Muscle of leg (tissue), 11 donors: ENCODE data around the gene HNRNPDL. TPM values are rescaled to one million over a fixed set of nuclear protein-coding genes. Genes with fewer than 3 reads are reported as not detected.
"Not testable (repeated sequence)": the region's sequence is repeated elsewhere in the genome, so short reads cannot be mapped to it uniquely, and the experiment has no call there.

Source experiments
- DNase-seq: peaks from one replicate; pipeline ENCODE4 v3.0.0; 2013
- H3K27ac ChIP-seq: one replicate; pipeline ENCODE4 v1.5.1; 2013; ENCODE audit warnings: mild to moderate bottlenecking, low read length, control low read depth
- H3K27me3 ChIP-seq: one replicate; pipeline ENCODE4 v1.6.1; 2013; ENCODE audit warnings: low read length; ENCODE audit not compliant: control insufficient read depth, insufficient read depth
- H3K36me3 ChIP-seq: one replicate; pipeline ENCODE4 v1.6.1; 2013; ENCODE audit warnings: low read length; ENCODE audit not compliant: control insufficient read depth, insufficient read depth
- H3K4me1 ChIP-seq: one replicate; pipeline ENCODE4 v1.6.1; 2013; ENCODE audit warnings: low read length; ENCODE audit not compliant: control insufficient read depth, insufficient read depth
- H3K4me3 ChIP-seq: one replicate; pipeline ENCODE4 v1.5.1; 2013; ENCODE audit warnings: low read length, control low read depth
- H3K9me3 ChIP-seq: replicated peaks from 2 replicates; pipeline ENCODE4 v1.6.1; 2013; ENCODE audit warnings: low read depth, low read length; ENCODE audit not compliant: control insufficient read depth
- WGBS: methylation state at CpG from one replicate; pipeline ENCODE4 v1.1.5; 2013; ENCODE audit warnings: missing lambda C conversion rate; ENCODE audit not compliant: insufficient coverage; 5-methylcytosine and 5-hydroxymethylcytosine counted together
- polyA plus RNA-seq, 8 donors: library from polyadenylated mRNA; unstranded; fragments of 120-200 nt; gene quantifications; one replicate each; pipeline versions ENCODE4 v1.2.1 to v1.2.3, GENCODE V29; 2013; ENCODE audit warnings: inconsistent platforms in 1 of 8, low replicate concordance in 1 of 8; ENCODE audit not compliant: insufficient read length in 8 of 8, insufficient read depth in 1 of 8
- total RNA-seq: library from RNA; stranded (reverse); fragments of 120-200 nt; gene quantifications from one replicate; pipeline ENCODE4 v1.2.4, GENCODE V29; 2013

HNRNPDL gene
- total and polyA plus RNA-seq, 9 donors, result 301 to 445 (median 392) TPM

DNA sequence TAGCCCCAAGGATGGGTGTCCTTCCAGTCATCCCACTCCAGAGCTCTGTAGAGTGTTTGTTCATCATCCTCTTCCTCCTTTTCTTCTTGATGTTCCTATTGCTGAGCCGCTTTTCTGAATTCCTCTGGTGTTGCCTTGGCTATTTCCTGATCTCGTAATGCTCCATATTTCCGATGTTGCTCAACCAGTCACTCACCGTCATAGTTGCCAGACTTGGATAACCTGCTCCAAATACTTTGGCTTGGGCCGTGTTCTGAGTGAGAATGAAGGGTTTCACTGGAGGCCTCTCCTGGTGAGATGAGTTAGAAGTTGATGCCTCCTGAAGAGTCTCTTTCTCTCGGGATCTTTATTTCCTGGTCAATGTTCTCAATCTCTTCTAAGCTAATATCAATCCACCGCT, 28.7 kb downstream of the HNRNPDL start:
- Histone ChIP-seq H3K4me1 (no peaks in the 10 kb centered on the region), H3K27ac (no peak overlapping the region), H3K27me3 (no peaks in the 10 kb centered on the region), H3K36me3 (no peaks in the 10 kb centered on the region), H3K9me3 (no peaks in the 10 kb centered on the region), H3K4me3 (no peak overlapping the region)
- no peak for DNase-seq
- WGBS, result 95% methylated on average over 4 of the region's 7 CpGs

DNA sequence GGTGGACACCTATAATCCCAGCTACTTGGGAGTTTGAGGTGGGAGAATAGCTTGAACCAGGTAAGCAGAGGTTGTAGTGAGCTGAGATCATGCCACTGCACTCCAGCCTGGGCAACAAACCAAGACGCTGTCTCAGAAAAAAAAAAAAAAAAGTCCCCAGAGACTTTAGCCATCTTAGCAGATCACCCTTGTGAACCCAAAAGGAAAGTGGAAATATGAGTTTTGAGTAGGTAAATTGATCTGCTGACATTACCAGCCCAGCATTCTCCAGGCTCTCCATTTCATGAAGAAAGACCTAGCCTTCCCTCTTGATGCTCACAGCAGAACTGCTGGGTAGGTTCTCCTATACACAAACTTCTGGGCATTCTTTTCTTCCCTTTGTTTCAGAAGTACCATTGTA, 32.0 kb downstream of the HNRNPDL start:
- Histone ChIP-seq H3K9me3 (no peaks in the 10 kb centered on the region), H3K27me3 (no peaks in the 10 kb centered on the region), H3K36me3 (no peaks in the 10 kb centered on the region), H3K4me1 (no peaks in the 10 kb centered on the region), H3K4me3 (no peak overlapping the region), H3K27ac (no peak overlapping the region)
- no CpG with 5 or more reads among the region's 1 CpG for WGBS
- no peak for DNase-seq

DNA sequence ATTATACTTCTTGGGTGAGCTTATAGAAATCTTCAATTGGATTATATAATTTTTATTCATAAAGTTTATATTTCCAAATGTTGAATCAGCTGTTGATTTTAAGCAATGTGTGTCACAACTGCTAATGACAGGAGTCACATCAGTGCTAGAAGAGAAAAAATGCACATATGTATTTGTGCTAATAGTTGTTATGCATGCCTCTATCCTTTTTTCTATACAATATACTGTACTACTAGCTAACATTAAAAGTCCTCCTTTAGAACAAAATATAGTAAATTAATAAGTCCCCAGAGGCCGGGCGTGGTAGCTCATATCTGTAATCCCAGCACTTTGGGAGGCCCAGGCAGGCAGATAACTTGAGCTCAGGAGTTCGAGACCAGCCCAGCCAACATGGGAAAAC, 32.7 kb downstream of the HNRNPDL start:
- H3K36me3 ChIP-seq, result no peaks in the 10 kb centered on the region
- no peaks in the 10 kb centered on the region for H3K4me1 ChIP-seq
- WGBS, result 92% methylated on average over 3 of the region's 3 CpGs
- H3K4me3 ChIP-seq, result no peak overlapping the region
- DNase-seq, result no peak
- no peak overlapping the region for H3K27ac ChIP-seq
- H3K27me3 ChIP-seq, result no peaks in the 10 kb centered on the region
- no peaks in the 10 kb centered on the region for H3K9me3 ChIP-seq

DNA sequence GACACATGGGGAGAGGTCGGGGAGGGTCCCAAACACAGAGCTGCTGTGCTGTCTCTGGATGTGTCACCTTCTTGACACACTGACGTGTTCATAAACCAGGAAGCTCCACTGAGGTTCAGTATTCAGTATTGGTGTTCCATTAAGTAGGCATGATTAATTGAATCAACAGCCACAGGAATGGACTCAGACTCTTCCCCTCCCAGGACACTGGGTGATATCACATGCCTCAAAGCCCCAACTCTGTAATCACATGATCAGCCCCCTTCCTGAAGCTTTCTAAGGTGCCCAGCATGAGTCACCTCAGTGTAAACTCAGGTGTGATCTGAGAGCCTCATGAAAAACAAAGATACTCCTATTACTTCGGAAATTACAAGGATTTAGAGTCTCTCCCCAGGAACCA, 35.4 kb downstream of the HNRNPDL start:
- H3K36me3 ChIP-seq, result no peaks in the 10 kb centered on the region
- no peak for DNase-seq
- H3K4me3 ChIP-seq, result no peak overlapping the region
- no peak overlapping the region for H3K27ac ChIP-seq
- no peaks in the 10 kb centered on the region for H3K9me3 ChIP-seq
- no peaks in the 10 kb centered on the region for H3K4me1 ChIP-seq
- 100% methylated on average over 3 of the region's 3 CpGs for WGBS
- H3K27me3 ChIP-seq, result no peaks in the 10 kb centered on the region

DNA sequence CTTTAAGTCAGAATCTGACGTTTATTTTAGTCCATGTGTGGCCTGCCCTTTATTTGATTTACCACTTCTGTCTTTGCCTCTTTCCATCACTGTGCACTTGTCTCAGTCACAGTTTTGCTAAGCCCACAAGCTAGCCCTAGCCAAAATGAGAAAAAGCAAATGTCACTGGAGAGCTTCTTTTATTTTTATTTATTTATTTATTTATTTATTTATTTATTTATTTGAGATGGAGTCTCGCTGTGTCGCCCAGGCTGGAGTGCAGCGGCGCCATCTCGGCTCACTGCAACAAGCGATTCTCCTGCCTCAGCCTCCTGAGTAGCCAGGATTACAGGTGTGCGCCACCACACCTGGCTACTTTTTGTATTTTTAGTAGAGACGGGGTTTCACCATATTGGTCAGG, 40.2 kb downstream of the HNRNPDL start:
- not testable (repeated sequence) for H3K4me1 ChIP-seq, H3K27ac ChIP-seq, H3K9me3 ChIP-seq, H3K4me3 ChIP-seq, H3K36me3 ChIP-seq, H3K27me3 ChIP-seq, DNase-seq
- 85% methylated on average over 3 of the region's 9 CpGs for WGBS

DNA sequence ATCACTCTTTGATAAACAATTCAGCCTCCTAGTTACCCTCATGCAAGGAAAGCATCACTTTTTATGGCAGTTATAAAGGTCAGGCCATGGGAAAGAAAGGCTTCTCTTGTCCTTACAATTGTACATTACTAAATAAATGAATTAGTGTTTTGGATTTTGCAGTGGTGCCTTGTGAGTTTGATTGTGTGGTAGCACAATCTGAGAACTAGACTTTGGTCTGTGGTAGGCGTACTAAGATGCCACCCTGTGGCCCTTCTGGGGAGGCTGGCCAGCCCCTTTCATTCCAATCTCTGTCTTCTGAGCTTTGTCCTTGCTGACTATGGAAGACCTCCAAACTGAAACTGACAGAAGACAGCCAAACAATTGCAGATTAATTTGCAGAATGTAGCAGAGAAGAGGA, 41.9 kb downstream of the HNRNPDL start:
- H3K4me3 ChIP-seq, result no peak overlapping the region
- DNase-seq, result no peak
- no peaks in the 10 kb centered on the region for H3K27me3 ChIP-seq
- H3K36me3 ChIP-seq, result no peaks in the 10 kb centered on the region
- H3K4me1 ChIP-seq, result no peaks in the 10 kb centered on the region
- peaks cover 3% of the 10 kb centered on the region for H3K9me3 ChIP-seq
- no CpG with 5 or more reads among the region's 1 CpG for WGBS
- H3K27ac ChIP-seq, result no peak overlapping the region

DNA sequence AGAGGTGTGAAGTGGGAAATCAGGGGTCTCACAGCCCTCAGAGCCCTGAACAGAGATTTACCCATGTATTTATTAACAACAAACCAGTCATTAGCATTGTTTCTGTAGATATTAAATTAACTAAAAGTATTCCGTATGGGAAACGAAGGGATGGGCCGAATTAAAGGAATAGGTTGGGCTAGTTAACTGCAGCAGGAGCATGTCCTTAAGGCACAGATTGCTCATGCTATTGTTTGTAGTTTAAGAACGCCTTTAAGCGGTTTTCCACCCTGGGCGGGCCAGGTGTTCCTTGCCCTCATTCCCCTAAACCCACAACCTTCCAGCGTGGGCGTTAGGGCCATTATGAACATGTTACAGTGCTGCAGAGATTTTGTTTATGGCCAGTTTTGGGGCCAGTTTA, 44.0 kb downstream of the HNRNPDL start:
- H3K9me3 ChIP-seq, H3K27ac ChIP-seq, H3K4me3 ChIP-seq, H3K4me1 ChIP-seq, H3K36me3 ChIP-seq, H3K27me3 ChIP-seq, DNase-seq: not testable (repeated sequence)
- no CpG with 5 or more reads among the region's 8 CpGs for WGBS

DNA sequence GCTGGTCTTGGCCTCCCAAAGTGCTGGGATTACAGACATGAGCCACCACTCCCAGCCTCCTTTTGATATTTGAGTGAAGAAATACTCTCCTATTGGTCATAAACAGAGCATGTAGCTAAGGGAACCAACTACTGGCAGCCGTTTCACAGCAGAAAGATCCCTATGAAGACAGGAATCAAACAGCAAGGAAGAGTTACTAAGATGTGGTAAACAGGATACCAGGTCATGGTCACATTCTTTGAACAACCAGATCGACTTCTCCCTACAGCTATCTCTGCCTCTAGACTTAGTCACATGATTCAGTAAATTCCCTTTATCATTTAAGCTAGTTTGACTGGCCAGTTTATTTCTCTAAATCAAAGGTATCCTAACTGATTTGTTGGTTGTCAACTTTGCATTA, 47.5 kb downstream of the HNRNPDL start:
- Histone ChIP-seq H3K27me3 (no peaks in the 10 kb centered on the region), H3K36me3 (no peaks in the 10 kb centered on the region), H3K4me3 (no peak overlapping the region), H3K27ac (no peak overlapping the region), H3K4me1 (no peaks in the 10 kb centered on the region), H3K9me3 (peaks cover 8% of the 10 kb centered on the region)
- no CpG with 5 or more reads among the region's 2 CpGs for WGBS
- no peak for DNase-seq

DNA sequence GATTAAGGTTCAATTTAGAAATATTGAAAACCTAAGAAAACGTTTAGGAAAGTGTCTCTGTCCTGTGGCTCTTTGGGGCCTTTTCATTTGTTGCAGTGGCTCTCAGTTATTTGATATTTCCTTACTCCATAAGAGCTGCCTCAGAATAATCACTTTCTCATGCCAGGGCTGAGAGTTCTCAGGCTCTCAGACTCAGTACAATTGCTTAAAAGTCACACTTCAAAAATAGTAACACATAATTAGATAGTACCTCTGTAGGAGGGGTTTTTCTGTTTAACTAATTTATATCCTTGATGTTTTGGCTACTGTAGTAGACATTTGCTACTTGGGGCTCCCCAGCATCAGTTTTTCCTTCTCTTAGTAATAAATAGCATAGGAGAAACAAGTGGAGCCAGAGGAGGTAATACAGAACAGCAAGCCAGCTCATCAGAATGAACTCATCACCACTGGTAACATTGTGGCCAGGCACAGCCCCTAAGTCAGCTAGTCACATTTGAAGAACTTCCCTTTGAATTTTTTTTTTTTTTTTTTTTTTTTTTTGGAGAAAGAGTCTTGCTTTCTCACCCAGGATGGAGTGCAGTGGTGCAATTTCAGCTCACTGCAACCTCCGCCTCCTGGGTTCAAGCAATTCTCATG, 48.5 kb downstream of the HNRNPDL start:
- H3K9me3 ChIP-seq, result peaks cover 8% of the 10 kb centered on the region
- peaks cover 3% of the 10 kb centered on the region for H3K36me3 ChIP-seq
- no peaks in the 10 kb centered on the region for H3K27me3 ChIP-seq
- no peak overlapping the region for H3K4me3 ChIP-seq
- DNase-seq, result no peak
- WGBS, result 70% methylated on average over 2 of the region's 2 CpGs
- no peak overlapping the region for H3K27ac ChIP-seq
- no peaks in the 10 kb centered on the region for H3K4me1 ChIP-seq

DNA sequence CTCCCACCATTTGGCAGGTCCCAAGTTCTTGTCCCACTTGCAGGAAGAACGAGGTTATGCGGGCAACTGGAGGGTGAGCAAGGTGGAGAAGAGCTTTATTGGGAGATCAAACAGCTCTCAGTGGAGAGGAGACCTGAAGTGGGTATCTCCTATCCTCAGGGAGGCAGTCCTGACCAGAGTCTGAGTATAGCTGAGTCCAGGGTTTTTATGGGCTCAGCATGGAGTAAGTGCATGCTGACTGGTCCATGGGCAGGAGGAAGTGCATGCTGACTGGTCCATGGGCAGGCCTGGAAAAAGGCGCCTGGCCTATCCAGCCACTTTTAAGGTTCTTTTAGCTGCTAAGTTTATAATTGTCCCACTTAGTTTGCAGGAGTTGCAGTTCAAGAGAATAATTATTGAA, 49.0 kb downstream of the HNRNPDL start:
- 100% methylated on average over 1 of the region's 3 CpGs for WGBS
- H3K27ac ChIP-seq, result no peak overlapping the region
- no peak for DNase-seq
- H3K4me3 ChIP-seq, result no peak overlapping the region
- H3K27me3 ChIP-seq, result no peaks in the 10 kb centered on the region
- H3K36me3 ChIP-seq, result peaks cover 3% of the 10 kb centered on the region
- peaks cover 8% of the 10 kb centered on the region for H3K9me3 ChIP-seq
- no peaks in the 10 kb centered on the region for H3K4me1 ChIP-seq

DNA sequence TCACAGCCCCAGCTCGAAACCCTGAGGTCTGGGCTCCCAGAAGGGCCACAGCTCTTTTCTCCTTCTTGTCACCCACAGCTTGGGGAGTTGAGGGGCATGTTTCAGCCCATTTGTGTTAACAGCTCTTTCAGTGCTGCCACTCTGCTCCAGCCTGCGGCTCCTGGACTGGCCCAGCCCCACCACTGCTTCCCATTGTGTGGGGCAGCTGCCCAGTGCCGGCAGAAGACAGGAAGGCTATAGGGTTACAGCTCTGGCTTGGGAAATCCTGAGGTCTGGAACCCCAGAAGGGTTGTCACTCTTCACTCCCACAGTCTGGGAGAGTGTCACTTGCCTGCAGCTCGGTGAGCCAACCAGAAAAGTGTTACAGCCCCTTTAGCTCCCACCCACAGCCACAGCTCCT, 49.4 kb downstream of the HNRNPDL start:
- no peak for DNase-seq
- Histone ChIP-seq H3K4me3 (no peak overlapping the region), H3K4me1 (no peaks in the 10 kb centered on the region), H3K9me3 (peaks cover 6% of the 10 kb centered on the region), H3K27ac (no peak overlapping the region), H3K36me3 (peaks cover 3% of the 10 kb centered on the region), H3K27me3 (no peaks in the 10 kb centered on the region)
- WGBS, result 88% methylated on average over 2 of the region's 4 CpGs
